ENCODE results near the gene ULK4.

Gene ULK4

GRCh38 chr3:41431386-41431785 is 530.5 kb downstream of the ULK4 start:
- Histone ChIP-seq H3K4me2 (ENCODE audit: low read length) (no peak overlapping the region), H3K4me1 (ENCODE audit: control insufficient read depth, low read length) (no peaks in the 10 kb centered on the region), H3K27ac (ENCODE audit: low read depth, low read length) (no peak overlapping the region), H3F3A (ENCODE audit: control insufficient read depth, insufficient read depth) (no peaks in the 10 kb centered on the region), H4K20me1 (ENCODE audit: control insufficient read depth, insufficient read depth, low read depth, low read length) (no peaks in the 10 kb centered on the region), H3K4me3 (ENCODE audit: low read length) (no peak overlapping the region), H3K36me3 (ENCODE audit: control insufficient read depth, low read length) (no peaks in the 10 kb centered on the region), H3K9me3 (ENCODE audit: control insufficient read depth, insufficient read depth, low read length) (no peaks in the 10 kb centered on the region), H3K27me3 (ENCODE audit: control insufficient read depth, low read length) (no peaks in the 10 kb centered on the region), H3K9me2 (replicated peaks; ENCODE audit: control insufficient read depth, low read length) (no peaks in the 10 kb centered on the region), H3K79me2 (ENCODE audit: control insufficient read depth, low read length) (no peaks in the 10 kb centered on the region)
- no peak for TF ChIP-seq CTCF (IDR thresholded peaks at IDR 0.05; ENCODE audit: low read depth, low read length, poor library complexity, severe bottlenecking)
- TF ChIP-seq EZH2phosphoT487 (IDR thresholded peaks at IDR 0.05; ENCODE audit: borderline replicate concordance, low read length) = no peak

- no peaks in the 10 kb centered on the region for H3K79me2 ChIP-seq (ENCODE audit: control insufficient read depth, low read length)
- no peak overlapping the region for H3K27ac ChIP-seq (ENCODE audit: low read depth, low read length)
- H3K36me3 ChIP-seq (ENCODE audit: control insufficient read depth, low read length) = no peaks in the 10 kb centered on the region
- no peak for TF ChIP-seq CTCF (IDR thresholded peaks at IDR 0.05; ENCODE audit: low read depth, low read length, poor library complexity, severe bottlenecking)
- no peak for TF ChIP-seq EZH2phosphoT487 (IDR thresholded peaks at IDR 0.05; ENCODE audit: borderline replicate concordance, low read length)
- H3K4me1 ChIP-seq (ENCODE audit: control insufficient read depth, low read length) = no peaks in the 10 kb centered on the region
- no peak overlapping the region for H3K4me3 ChIP-seq (ENCODE audit: low read length)
- no peak overlapping the region for H3K4me2 ChIP-seq (ENCODE audit: low read length)
- H3K9me3 ChIP-seq (ENCODE audit: control insufficient read depth, insufficient read depth, low read length) = no peaks in the 10 kb centered on the region
- H4K20me1 ChIP-seq (ENCODE audit: control insufficient read depth, insufficient read depth, low read depth, low read length) = no peaks in the 10 kb centered on the region
- no peaks in the 10 kb centered on the region for H3K9me2 ChIP-seq (replicated peaks; ENCODE audit: control insufficient read depth, low read length)
- no peaks in the 10 kb centered on the region for H3F3A ChIP-seq (ENCODE audit: control insufficient read depth, insufficient read depth)
- H3K27me3 ChIP-seq (ENCODE audit: control insufficient read depth, low read length) = no peaks in the 10 kb centered on the region
Measured at GRCh38 chr3:41430886-41431285, 531.0 kb downstream of the ULK4 start.

- no peak overlapping the region for H3K4me3 ChIP-seq (ENCODE audit: low read length)
- H4K20me1 ChIP-seq (ENCODE audit: control insufficient read depth, insufficient read depth, low read depth, low read length) = no peaks in the 10 kb centered on the region
- no peaks in the 10 kb centered on the region for H3K9me2 ChIP-seq (replicated peaks; ENCODE audit: control insufficient read depth, low read length)
- H3K27ac ChIP-seq (ENCODE audit: low read depth, low read length) = no peak overlapping the region
- H3K79me2 ChIP-seq (ENCODE audit: control insufficient read depth, low read length) = no peaks in the 10 kb centered on the region
- no peaks in the 10 kb centered on the region for H3K4me1 ChIP-seq (ENCODE audit: control insufficient read depth, low read length)
- H3F3A ChIP-seq (ENCODE audit: control insufficient read depth, insufficient read depth) = no peaks in the 10 kb centered on the region
- no peak overlapping the region for H3K4me2 ChIP-seq (ENCODE audit: low read length)
- no peaks in the 10 kb centered on the region for H3K27me3 ChIP-seq (ENCODE audit: control insufficient read depth, low read length)
- no peak for TF ChIP-seq CTCF (IDR thresholded peaks at IDR 0.05; ENCODE audit: low read depth, low read length, poor library complexity, severe bottlenecking)
- no peak for TF ChIP-seq EZH2phosphoT487 (IDR thresholded peaks at IDR 0.05; ENCODE audit: borderline replicate concordance, low read length)
- no peaks in the 10 kb centered on the region for H3K36me3 ChIP-seq (ENCODE audit: control insufficient read depth, low read length)
- H3K9me3 ChIP-seq (ENCODE audit: control insufficient read depth, insufficient read depth, low read length) = no peaks in the 10 kb centered on the region
Measured at GRCh38 chr3:41430391-41430790, 531.5 kb downstream of the ULK4 start.

DNA sequence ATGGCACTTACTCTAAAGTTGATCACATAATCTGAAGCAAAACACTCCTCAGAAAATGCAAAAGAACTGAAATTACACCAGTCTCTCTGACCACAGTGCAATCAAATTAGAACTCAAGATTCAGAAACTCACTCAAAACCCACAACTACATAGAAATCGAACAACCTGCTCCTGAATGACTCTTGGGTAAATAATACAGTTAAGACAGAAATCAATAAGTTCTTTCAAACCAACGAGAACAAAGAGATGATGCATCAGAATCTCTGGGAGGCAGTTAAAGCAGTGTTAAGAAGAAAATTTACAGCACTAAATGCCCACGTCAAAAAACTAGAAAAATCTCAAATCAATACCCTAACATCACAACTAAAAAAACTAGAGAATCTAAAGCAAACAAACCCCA is 535.4 kb downstream of the ULK4 start:
- Histone ChIP-seq H3F3A (ENCODE audit: control insufficient read depth, insufficient read depth) (no peaks in the 10 kb centered on the region), H3K36me3 (ENCODE audit: control insufficient read depth, low read length) (no peaks in the 10 kb centered on the region), H3K9me2 (replicated peaks; ENCODE audit: control insufficient read depth, low read length) (no peaks in the 10 kb centered on the region), H3K4me3 (ENCODE audit: low read length) (no peak overlapping the region), H3K27me3 (ENCODE audit: control insufficient read depth, low read length) (no peaks in the 10 kb centered on the region), H3K4me1 (ENCODE audit: control insufficient read depth, low read length) (no peaks in the 10 kb centered on the region), H3K9me3 (ENCODE audit: control insufficient read depth, insufficient read depth, low read length) (no peaks in the 10 kb centered on the region), H4K20me1 (ENCODE audit: control insufficient read depth, insufficient read depth, low read depth, low read length) (no peaks in the 10 kb centered on the region), H3K27ac (ENCODE audit: low read depth, low read length) (no peak overlapping the region), H3K79me2 (ENCODE audit: control insufficient read depth, low read length) (no peaks in the 10 kb centered on the region), H3K4me2 (ENCODE audit: low read length) (no peak overlapping the region)
- TF ChIP-seq CTCF (IDR thresholded peaks at IDR 0.05; ENCODE audit: low read depth, low read length, poor library complexity, severe bottlenecking) (no peak), EZH2phosphoT487 (IDR thresholded peaks at IDR 0.05; ENCODE audit: borderline replicate concordance, low read length) (no peak)

All from DOHH2 (cell line).